ENCODE measurements around the gene SEMA5A.

The SEMA5A gene

GRCh38 chr5:9519537-9519936, 26.3 kb downstream of the SEMA5A start:
- in situ Hi-C loops (cut with MboI; ENCODE audit: low pct_unique_long_range_greater_than_20kb, low sequenced_read_pairs): no loop called here
- DNase-seq: no peak

DNA sequence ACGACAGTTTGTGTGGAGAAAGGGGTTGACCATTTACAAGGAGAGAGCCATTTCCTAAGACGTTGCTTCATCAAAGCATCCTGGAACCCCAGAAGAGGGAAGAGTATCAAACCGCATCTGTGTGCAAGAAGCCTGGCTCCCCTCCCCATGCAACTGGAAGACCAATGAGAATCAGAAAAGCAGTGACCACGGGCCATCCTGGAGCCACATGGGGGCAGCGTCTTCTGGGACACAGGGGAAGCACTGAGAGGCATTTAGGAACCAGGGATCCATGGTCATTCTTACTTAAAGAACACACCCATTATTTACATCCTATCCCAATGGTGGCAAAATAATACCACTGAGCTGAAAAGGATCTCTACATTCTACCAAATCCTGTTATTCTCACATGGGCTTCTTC, 29.3 kb downstream of the SEMA5A start:
- in situ Hi-C loops (cut with MboI; ENCODE audit: low pct_unique_long_range_greater_than_20kb, low sequenced_read_pairs): no loop called here
- no peak for DNase-seq

- DNase-seq: no peak
- in situ Hi-C loops (cut with MboI; ENCODE audit: low pct_unique_long_range_greater_than_20kb, low sequenced_read_pairs): no loop called here
These were observed 30.4 kb downstream of the SEMA5A start for GRCh38 chr5:9515436-9515835.

DNA sequence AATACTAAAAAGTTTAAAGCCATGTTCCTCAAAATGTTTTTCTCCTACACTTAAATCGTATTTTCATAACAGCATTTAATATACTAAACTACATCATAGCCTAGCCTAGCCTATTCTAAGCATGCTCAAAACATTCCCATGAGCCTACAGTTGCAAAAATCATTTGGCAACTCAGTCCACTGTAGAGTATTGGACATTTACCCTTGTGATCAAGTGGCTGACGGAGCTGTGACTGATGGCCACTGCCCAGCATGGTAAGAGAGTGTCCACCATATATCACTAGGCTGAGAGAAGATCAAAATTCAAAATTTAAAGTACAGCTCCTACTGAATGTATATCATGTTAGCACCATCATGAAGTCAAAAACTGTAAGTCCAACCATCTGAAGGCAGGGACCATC, 30.9 kb downstream of the SEMA5A start:
- in situ Hi-C loops (cut with MboI; ENCODE audit: low pct_unique_long_range_greater_than_20kb, low sequenced_read_pairs): no loop called here
- DNase-seq: no peak

DNA sequence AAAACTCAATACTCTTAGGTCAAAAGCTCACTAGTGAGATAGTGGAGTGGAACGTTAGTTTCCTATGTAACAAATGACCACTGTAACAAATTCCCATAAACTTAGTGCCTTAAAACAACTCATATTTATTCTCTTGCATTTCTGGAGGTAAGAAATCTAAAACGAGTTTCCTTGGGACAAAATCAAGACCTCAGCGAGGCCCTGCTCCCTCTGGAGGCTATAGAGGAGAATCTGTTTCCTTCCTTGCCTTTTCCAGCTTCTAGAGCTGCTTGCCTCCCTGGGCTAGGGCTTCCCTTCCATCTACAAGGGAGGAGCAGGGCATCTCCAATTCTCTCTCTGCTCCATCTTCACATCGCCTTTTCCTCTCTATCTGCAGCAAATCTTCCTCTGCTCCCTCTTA, 32.0 kb downstream of the SEMA5A start:
- DNase-seq: no peak
- in situ Hi-C loops (cut with MboI; ENCODE audit: low pct_unique_long_range_greater_than_20kb, low sequenced_read_pairs): no loop called here

GRCh38 chr5:9512457-9512856, 33.4 kb downstream of the SEMA5A start:
- in situ Hi-C loops (cut with MboI; ENCODE audit: low pct_unique_long_range_greater_than_20kb, low sequenced_read_pairs): no loop called here
- DNase-seq: no peak

DNA sequence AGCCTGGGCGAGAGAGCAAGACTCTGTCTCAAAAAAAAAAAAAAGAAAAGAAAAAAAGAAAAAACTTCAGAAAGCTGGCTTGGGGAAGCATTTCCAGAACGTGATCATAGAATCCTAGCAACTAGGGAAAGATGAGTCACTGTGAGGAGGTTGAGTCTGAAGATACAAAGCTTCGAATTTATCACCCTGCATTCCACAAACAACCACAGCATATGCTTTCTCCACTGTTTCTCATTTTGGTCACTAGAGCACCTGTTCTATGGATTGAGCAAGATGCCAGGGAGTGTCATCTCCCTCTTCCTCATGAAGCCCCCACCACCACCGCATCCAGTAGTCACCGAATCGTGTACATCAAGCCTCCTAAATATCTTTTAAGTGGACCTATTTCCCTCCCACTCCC, 37.9 kb downstream of the SEMA5A start:
- no peak for DNase-seq
- in situ Hi-C loops (cut with MboI; ENCODE audit: low pct_unique_long_range_greater_than_20kb, low sequenced_read_pairs): no loop called here

DNA sequence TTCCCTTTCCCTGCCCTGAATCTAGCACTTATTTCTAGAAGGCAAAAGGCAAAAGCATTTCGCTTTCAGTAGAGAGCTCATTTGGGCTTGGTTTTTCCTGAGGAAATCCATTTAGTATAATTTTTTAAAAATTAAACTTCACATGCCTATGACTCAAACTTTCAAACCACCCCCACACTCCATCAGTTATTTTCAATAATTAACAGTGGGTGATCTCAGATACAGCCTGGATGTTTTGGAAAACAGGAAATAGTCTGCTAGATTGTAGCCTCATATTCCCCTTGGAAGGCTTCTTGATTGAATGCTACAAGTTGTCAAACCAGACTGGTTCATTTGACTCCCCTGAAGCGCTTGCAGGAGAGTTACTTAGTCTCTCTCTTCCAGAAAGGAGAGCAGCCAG, 40.6 kb downstream of the SEMA5A start:
- in situ Hi-C loops (cut with MboI; ENCODE audit: low pct_unique_long_range_greater_than_20kb, low sequenced_read_pairs): no loop called here
- no peak for DNase-seq

DNA sequence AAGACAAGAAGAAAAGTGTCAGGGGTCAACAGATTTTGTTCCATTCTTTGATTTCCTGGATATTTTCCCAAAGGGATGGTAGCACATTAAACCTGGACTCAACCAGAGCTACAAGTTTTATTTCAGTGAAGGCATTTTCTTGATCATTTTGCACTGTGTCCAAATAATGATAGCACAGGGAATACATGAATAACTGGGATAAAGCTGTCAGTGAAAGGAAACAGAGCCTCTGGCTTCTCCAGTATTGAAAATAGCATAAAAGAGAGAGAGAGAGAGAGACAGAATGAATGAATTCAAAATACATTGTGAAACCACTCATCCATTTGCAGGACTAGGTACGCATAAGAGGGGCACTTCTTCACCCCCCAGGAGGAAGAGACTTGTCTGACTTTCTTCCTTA, 43.0 kb downstream of the SEMA5A start:
- no peak for DNase-seq
- in situ Hi-C loops (cut with MboI; ENCODE audit: low pct_unique_long_range_greater_than_20kb, low sequenced_read_pairs): no loop called here

DNA sequence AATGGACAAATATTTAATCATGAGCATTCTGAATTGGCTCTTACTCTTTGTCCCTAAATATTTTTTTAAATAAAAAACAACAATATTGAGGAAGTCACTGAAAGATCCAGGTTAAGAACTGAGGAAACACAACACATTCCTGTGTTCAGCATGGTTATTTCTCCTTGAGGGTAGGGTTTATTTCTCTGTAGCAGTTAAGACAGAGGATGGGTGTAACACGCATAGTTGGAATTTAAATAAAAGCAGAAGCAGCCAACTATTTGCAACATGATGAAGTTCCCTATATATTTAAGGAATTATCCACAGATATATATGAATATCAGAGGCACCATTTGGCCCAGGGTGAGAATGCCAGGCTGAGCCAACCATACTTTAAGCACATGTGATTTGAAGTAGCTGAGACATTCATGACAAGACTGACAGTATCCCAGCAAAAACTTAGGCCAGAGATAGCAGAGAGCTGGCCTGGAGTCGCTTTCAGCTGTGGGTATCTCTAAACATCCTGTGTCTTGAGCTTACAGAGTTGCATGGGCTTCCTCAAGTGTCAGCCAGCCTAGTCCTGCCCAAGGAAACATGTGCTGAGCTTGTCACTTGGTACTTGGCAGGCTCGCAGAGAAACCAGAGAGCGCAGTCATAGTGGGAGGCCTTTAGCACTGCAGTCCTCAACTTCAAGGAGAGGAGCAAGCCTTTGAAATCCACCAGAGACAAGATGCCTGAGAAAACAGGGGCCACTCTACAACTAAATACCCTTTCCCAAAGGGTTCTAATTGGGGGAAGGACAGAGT, 43.6 kb downstream of the SEMA5A start:
- DNase-seq: no peak
- in situ Hi-C loops (cut with MboI; ENCODE audit: low pct_unique_long_range_greater_than_20kb, low sequenced_read_pairs): no loop called here

DNA sequence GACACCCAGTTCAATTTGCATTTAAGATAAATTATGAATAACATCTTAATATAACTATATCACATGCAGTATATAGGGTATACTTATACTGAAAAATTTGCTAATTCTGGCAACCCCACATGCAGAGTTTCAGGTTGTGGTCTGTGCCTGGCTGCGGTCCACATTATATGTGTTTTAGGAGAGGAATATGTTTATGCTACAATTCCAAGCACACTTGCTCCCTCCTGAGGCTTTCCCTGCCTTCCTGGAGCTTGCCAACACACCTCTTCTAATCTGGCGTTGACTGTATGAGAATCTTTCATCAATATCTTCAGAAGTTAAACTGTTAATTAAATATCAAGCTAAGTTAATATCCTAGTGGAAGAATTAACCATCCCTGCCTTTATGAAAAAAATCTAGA, 45.2 kb downstream of the SEMA5A start:
- in situ Hi-C loops (cut with MboI; ENCODE audit: low pct_unique_long_range_greater_than_20kb, low sequenced_read_pairs): no loop called here
- DNase-seq: no peak

DNA sequence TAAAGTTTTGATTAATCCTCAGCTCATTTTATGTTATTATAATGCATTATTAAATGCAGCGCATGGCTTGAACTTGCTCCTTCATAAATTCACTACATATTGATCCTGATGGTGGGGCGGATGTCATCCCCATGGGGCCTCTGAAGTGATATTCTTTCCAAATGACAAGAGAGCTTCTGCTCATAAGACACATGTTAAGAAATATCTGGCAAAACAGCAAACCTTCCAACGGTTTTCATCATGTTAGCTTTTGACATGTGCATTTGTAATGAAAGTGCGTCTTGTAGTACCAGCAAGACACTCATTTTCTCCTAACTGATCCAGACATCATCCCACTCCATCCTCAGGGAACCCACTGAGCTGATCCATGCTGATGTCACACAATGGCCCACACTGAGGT, 45.7 kb downstream of the SEMA5A start:
- in situ Hi-C loops (cut with MboI; ENCODE audit: low pct_unique_long_range_greater_than_20kb, low sequenced_read_pairs): no loop called here
- DNase-seq: no peak

GRCh38 chr5:9499498-9499876, 46.4 kb downstream of the SEMA5A start:
- DNase-seq: no peak
- in situ Hi-C loops (cut with MboI; ENCODE audit: low pct_unique_long_range_greater_than_20kb, low sequenced_read_pairs): no loop called here

DNA sequence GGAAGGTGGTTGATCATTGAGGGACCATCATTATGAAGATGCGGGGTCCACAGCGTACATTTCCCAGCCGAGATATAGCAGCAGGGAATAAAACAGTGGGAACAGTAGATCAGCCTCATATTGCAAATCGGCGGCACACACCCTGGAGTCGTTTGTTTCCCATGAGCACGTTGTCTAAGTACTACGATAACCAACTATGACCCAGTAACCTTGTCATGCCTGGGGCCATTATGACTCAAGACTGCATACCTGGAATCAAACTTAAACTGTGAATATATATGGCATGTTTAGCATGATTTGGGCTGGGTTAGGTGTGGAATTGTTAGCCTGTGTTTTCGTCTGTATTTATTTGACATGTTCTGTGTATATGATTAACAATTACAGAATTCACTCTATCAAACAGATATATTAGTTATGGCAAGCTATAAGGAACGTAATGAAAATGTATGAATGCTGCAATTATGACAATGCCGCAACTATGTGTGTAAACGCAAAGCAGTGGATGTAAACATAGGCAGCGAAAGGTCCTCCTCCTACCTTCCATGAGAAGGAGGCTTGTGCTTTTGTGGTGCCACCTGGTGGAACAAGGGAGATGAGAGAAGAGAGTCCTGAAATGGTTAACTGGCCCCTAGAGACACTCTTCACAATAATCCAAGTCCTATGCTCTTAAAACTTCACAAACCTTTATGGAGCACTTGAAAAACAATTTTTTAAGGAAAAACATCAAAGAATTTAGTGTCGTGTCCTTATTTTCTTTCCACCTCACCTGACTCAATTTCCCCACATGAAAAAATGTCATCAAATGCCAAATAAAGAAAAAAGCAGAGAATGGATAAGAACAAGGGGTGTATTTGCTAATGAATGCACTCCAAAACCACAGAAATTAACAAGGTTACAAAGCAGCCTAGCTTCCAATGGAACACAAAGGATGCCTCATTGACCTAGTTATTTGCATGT, 47.1 kb downstream of the SEMA5A start:
- DNase-seq: no peak
- in situ Hi-C loops (cut with MboI; ENCODE audit: low pct_unique_long_range_greater_than_20kb, low sequenced_read_pairs): no loop called here

GRCh38 chr5:9497347-9497746, 48.5 kb downstream of the SEMA5A start:
- no peak for DNase-seq
- in situ Hi-C loops (cut with MboI; ENCODE audit: low pct_unique_long_range_greater_than_20kb, low sequenced_read_pairs): no loop called here

GRCh38 chr5:9496801-9497200, 49.1 kb downstream of the SEMA5A start:
- DNase-seq: no peak
- in situ Hi-C loops (cut with MboI; ENCODE audit: low pct_unique_long_range_greater_than_20kb, low sequenced_read_pairs): no loop called here

- in situ Hi-C loops (cut with MboI; ENCODE audit: low pct_unique_long_range_greater_than_20kb, low sequenced_read_pairs): no loop called here
- DNase-seq: no peak
These were observed 50.8 kb downstream of the SEMA5A start for GRCh38 chr5:9495121-9495520.

DNA sequence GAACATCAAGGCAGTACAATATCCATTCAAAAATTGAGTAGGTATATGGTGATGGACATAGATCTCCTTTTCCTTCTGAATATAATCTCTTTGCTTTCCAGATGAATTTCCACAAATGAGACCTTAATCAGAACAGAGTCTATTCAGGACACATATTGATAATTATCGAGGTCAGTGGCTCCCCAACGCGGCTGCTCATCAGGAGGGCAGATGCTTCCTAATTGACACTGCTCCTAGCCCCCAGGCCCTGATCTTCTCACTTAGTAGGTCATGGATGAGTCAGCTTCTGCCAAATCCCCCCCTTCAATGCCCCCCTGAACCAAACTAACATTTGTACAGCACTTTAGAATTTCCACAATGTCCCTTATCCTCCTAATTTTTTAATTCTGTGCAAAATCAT, 51.6 kb downstream of the SEMA5A start:
- DNase-seq: no peak
- in situ Hi-C loops (cut with MboI; ENCODE audit: low pct_unique_long_range_greater_than_20kb, low sequenced_read_pairs): no loop called here

DNA sequence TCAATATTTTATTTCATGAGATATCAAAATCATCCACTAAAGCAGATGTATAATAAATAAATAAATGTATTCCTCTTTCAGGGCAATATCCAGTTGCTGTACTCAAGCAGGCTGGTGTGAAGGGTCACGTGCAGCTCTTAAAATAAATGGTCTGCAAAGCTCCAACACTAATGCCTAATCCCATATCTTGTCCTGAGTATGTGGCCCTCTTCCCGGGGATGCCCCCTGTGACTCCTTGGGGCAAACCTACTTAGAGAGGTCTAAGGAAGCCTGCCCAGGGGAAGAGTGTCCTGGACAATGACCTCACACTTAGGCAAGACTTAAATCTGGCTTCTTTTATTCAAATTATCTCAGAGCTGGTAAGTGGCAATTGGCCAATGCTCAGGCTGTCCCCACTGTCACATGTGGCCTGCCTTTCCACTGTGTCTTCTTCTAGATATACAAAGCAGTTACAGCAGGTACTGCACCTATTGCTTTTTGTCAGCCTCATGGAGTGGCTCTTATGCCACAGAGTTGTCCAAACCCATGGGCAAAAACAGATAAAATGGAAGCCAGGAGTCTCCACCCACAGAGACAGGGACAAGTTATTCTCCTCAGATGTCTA, 55.3 kb downstream of the SEMA5A start:
- in situ Hi-C loops (cut with MboI; ENCODE audit: low pct_unique_long_range_greater_than_20kb, low sequenced_read_pairs): no loop called here
- no peak for DNase-seq

DNA sequence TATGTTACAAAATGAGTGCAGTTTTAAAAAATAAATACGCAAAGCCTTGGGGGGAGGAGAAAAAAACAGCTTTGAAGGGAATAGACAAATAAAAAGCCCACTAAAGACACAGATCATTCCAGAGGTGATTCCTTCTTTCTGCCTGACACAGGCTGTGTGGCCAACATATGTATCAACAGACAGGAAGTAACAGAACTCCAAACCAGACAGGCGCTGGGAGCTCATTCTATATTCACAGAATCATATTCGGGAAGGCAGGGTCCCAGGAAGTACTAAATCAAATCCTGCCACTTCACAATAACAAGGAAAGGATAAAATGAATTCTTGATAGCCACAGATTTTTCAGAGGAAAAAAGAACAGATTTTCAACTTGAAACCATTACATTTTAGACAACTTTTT, 62.1 kb downstream of the SEMA5A start:
- DNase-seq: no peak
- in situ Hi-C loops (cut with MboI; ENCODE audit: low pct_unique_long_range_greater_than_20kb, low sequenced_read_pairs): no loop called here

Data from KBM-7 (cell line).